Naive thymus-derived CD4-positive, alpha-beta T cell (primary cell): ENCODE results near the gene ANKRD17. TPM values are rescaled to one million over a fixed set of nuclear protein-coding genes. Genes with fewer than 3 reads are reported as not detected.

Experiments
- ATAC-seq: fragments of 150-1000 bp; cut with Tn5 transposase; 2 replicates; pipeline ENCODE4 v1.10.0; 2021; ENCODE audit warnings: mild to moderate bottlenecking, moderate library complexity
- CTCF ChIA-PET: fragments of 350-600 bp; sonication (Branson Sonifier 250); formaldehyde crosslinking; loops from one replicate; lab custom pipeline; 2021; ENCODE audit warnings: antibody characterized with exemption; lab: Charles Lee
- POLR2A ChIA-PET: fragments of 350-600 bp; sonication (Branson Sonifier 250); formaldehyde crosslinking; loops from one replicate; lab custom pipeline; 2021; ENCODE audit warnings: antibody characterized with exemption, inconsistent platforms; lab: Charles Lee
- DNase-seq, 9 donors: peaks; one replicate each; pipeline versions ENCODE4 v3.0.0 to v3.0.0-alpha.2; 2020 to 2022; ENCODE audit warnings: mixed read lengths in 1 of 9
- H3K27ac ChIP-seq: one replicate; pipeline ENCODE4 v1.7.0; 2013; ENCODE audit warnings: mild to moderate bottlenecking, low read depth, low read length, moderate library complexity
- H3K27me3 ChIP-seq, 2 donors: one replicate each; pipeline ENCODE4 v1.7.0; 2013; ENCODE audit warnings: low read length in 2 of 2, mild to moderate bottlenecking in 2 of 2, moderate library complexity in 2 of 2; ENCODE audit not compliant: control insufficient read depth in 2 of 2, insufficient read depth in 2 of 2
- H3K36me3 ChIP-seq, 3 experiments: 1 replicate in 2 of 3; 2 replicates in 1 of 3; pipeline ENCODE4 v1.7.0; 2013; ENCODE audit warnings: low read length in 3 of 3, mild to moderate bottlenecking in 3 of 3, moderate library complexity in 1 of 3; ENCODE audit not compliant: insufficient read depth in 3 of 3, control insufficient read depth in 2 of 3
- H3K4me1 ChIP-seq, 2 donors: one replicate each; pipeline ENCODE4 v1.7.0; 2013; ENCODE audit warnings: low read length in 2 of 2, mild to moderate bottlenecking in 2 of 2, moderate library complexity in 1 of 2; ENCODE audit not compliant: control insufficient read depth in 2 of 2, insufficient read depth in 2 of 2
- H3K4me3 ChIP-seq: 2 replicates; pipeline ENCODE4 v1.7.0; 2013; ENCODE audit warnings: mild to moderate bottlenecking, low read length
- H3K9me3 ChIP-seq, 3 experiments: 1 replicate in 2 of 3; 2 replicates in 1 of 3; pipeline ENCODE4 v1.7.0; 2013; ENCODE audit warnings: low read length in 3 of 3; ENCODE audit not compliant: control insufficient read depth in 2 of 3
- H3K27ac Mint-ChIP-seq, 9 donors: one replicate each; pipeline ENCODE4 v1.8.0; 2020 to 2022; ENCODE audit warnings: mixed read lengths in 9 of 9, mild to moderate bottlenecking in 8 of 9, moderate library complexity in 5 of 9, inconsistent platforms in 2 of 9
- H3K27me3 Mint-ChIP-seq, 5 donors: one replicate each; pipeline ENCODE4 v1.8.0; 2021 to 2022; ENCODE audit warnings: mixed read lengths in 5 of 5, mild to moderate bottlenecking in 1 of 5
- H3K36me3 Mint-ChIP-seq, 5 donors: one replicate each; pipeline ENCODE4 v1.8.0; 2020 to 2022; ENCODE audit warnings: mixed read lengths in 5 of 5, mild to moderate bottlenecking in 3 of 5, inconsistent platforms in 1 of 5
- H3K4me1 Mint-ChIP-seq, 7 donors: one replicate each; pipeline ENCODE4 v1.8.0; 2020 to 2022; ENCODE audit warnings: mixed read lengths in 7 of 7, mild to moderate bottlenecking in 3 of 7, inconsistent platforms in 1 of 7
- H3K4me3 Mint-ChIP-seq, 10 donors: one replicate each; pipeline ENCODE4 v1.8.0; 2020 to 2022; ENCODE audit warnings: mild to moderate bottlenecking in 10 of 10, mixed read lengths in 10 of 10, moderate library complexity in 6 of 10, inconsistent platforms in 2 of 10
- H3K9me3 Mint-ChIP-seq, 11 donors: one replicate each; pipeline ENCODE4 v1.8.0; 2020 to 2022; ENCODE audit warnings: mixed read lengths in 11 of 11, mild to moderate bottlenecking in 4 of 11, inconsistent platforms in 1 of 11, moderate library complexity in 1 of 11
- intact Hi-C, 2 donors: fragments of 100-400 bp; cut with micrococcal nuclease; formaldehyde crosslinking; loops; one replicate each; pipeline ENCODE4 v1.15.1; 2023
- polyA plus RNA-seq, 2 donors: library from polyadenylated mRNA; unstranded; fragments of 300-500 nt; fragmentation: Illumina TruSeq; gene quantifications; one replicate each; pipeline ENCODE4 v1.2.3, GENCODE V29; 2021
- total RNA-seq, 6 experiments: library from RNA in 5 of 6; stranded (reverse) in 5 of 6; gene quantifications; 1 replicate in 5 of 6; 2 replicates in 1 of 6; pipeline ENCODE4 v1.2.3 and lab custom pipeline; 2021 to 2026

The ANKRD17 gene
- total and polyA plus RNA-seq, 7 experiments from 2014 or later, result 13.1 to 67.5 (median 54.8) TPM

GRCh38 chr4:73109493-73109892 is 149.1 kb downstream of the ANKRD17 start:
- POLR2A ChIA-PET, result no interaction called here
- Mint-ChIP-seq H3K4me1 (peaks cover 0 to 9% (median 0%) of the 10 kb centered on the region in 7 donors), H3K27ac (no peak overlapping the region), H3K36me3 (peaks cover 0 to 33% (median 11%) of the 10 kb centered on the region in 5 donors), H3K9me3 (no peaks in the 10 kb centered on the region), H3K4me3 (no peak overlapping the region), H3K27me3 (no peaks in the 10 kb centered on the region)
- Histone ChIP-seq H3K27ac (no peak overlapping the region), H3K9me3 (no peaks in the 10 kb centered on the region), H3K4me1 (no peaks in the 10 kb centered on the region), H3K4me3 (no peak overlapping the region), H3K36me3 (peaks cover 0 to 41% (median 5%) of the 10 kb centered on the region in 3 experiments), H3K27me3 (no peaks in the 10 kb centered on the region)
- CTCF ChIA-PET, result no interaction called here
- DNase-seq (no peak), ATAC-seq (no peak)
- intact Hi-C loops, result loop anchor here in 1 of 2 donors (5.0 kb wide), 1 partner anchor 33 kb away; no protein-coding TSS in a partner anchor

GRCh38 chr4:73104695-73105094 is 153.9 kb downstream of the ANKRD17 start:
- ChIA-PET POLR2A (interaction anchor here (1.0 kb wide), 1 partner anchor 106 kb away, joined by 7 read pairs; no protein-coding TSS in a partner anchor), CTCF (no interaction called here)
- H3K4me3 Mint-ChIP-seq, result no peak overlapping the region
- H3K27ac Mint-ChIP-seq, result no peak overlapping the region
- DNase-seq (no peak), ATAC-seq (no peak)
- Histone ChIP-seq H3K27ac (no peak overlapping the region), H3K27me3 (no peaks in the 10 kb centered on the region), H3K4me1 (no peaks in the 10 kb centered on the region), H3K4me3 (no peak overlapping the region), H3K36me3 (peaks cover 0 to 49% (median 3%) of the 10 kb centered on the region in 3 experiments), H3K9me3 (no peaks in the 10 kb centered on the region)
- peaks cover 4 to 27% (median 10%) of the 10 kb centered on the region in 5 donors for H3K36me3 Mint-ChIP-seq
- peaks cover 0 to 13% (median 1%) of the 10 kb centered on the region in 7 donors for H3K4me1 Mint-ChIP-seq
- intact Hi-C loops, result loop anchor here in 1 of 2 donors (5.0 kb wide), 1 partner anchor 38 kb away; no protein-coding TSS in a partner anchor
- H3K9me3 Mint-ChIP-seq, result no peaks in the 10 kb centered on the region
- no peaks in the 10 kb centered on the region for H3K27me3 Mint-ChIP-seq

GRCh38 chr4:73103799-73104503 is 154.6 kb downstream of the ANKRD17 start:
- CTCF ChIA-PET, result interaction anchor here (0.7 kb wide), 1 partner anchor 153 kb away, joined by 4 read pairs; no protein-coding TSS in a partner anchor
- Histone ChIP-seq H3K9me3 (no peaks in the 10 kb centered on the region), H3K4me1 (no peaks in the 10 kb centered on the region), H3K36me3 (peaks cover 0 to 49% (median 3%) of the 10 kb centered on the region in 3 experiments), H3K27ac (no peak overlapping the region), H3K27me3 (no peaks in the 10 kb centered on the region), H3K4me3 (no peak overlapping the region)
- ATAC-seq, result no peak
- POLR2A ChIA-PET, result interaction anchor here (1.0 kb wide), 1 partner anchor 107 kb away, joined by 7 read pairs; no protein-coding TSS in a partner anchor
- Mint-ChIP-seq H3K9me3 (no peaks in the 10 kb centered on the region), H3K4me1 (peaks cover 0 to 13% (median 1%) of the 10 kb centered on the region in 7 donors), H3K27me3 (no peaks in the 10 kb centered on the region), H3K4me3 (no peak overlapping the region), H3K36me3 (peaks cover 4 to 27% (median 16%) of the 10 kb centered on the region in 5 donors), H3K27ac (peak overlapping the region in 7 of 9 donors; percentile 0 to 89 (median 36))
- no peak for DNase-seq
- intact Hi-C loops, result no loop called here

GRCh38 chr4:73099143-73099542 is 159.5 kb downstream of the ANKRD17 start:
- Mint-ChIP-seq H3K4me3 (no peak overlapping the region), H3K27me3 (no peaks in the 10 kb centered on the region), H3K36me3 (peaks cover 2 to 25% (median 18%) of the 10 kb centered on the region in 5 donors), H3K9me3 (no peaks in the 10 kb centered on the region), H3K27ac (peak overlapping the region in 7 of 9 donors; percentile 4 to 83 (median 54)), H3K4me1 (peaks cover 0 to 3% (median 1%) of the 10 kb centered on the region in 7 donors)
- no peak overlapping the region for H3K4me3 ChIP-seq
- POLR2A ChIA-PET, result no interaction called here
- DNase-seq (no peak), ATAC-seq (no peak)
- no peak overlapping the region for H3K27ac ChIP-seq
- no peaks in the 10 kb centered on the region for H3K4me1 ChIP-seq
- H3K27me3 ChIP-seq, result no peaks in the 10 kb centered on the region
- H3K36me3 ChIP-seq, result peaks cover 4 to 61% (median 9%) of the 10 kb centered on the region in 3 experiments
- CTCF ChIA-PET, result no interaction called here
- H3K9me3 ChIP-seq, result no peaks in the 10 kb centered on the region
- intact Hi-C loops, result no loop called here

- ChIA-PET POLR2A (interaction anchor here (0.7 kb wide), 1 partner anchor 9 kb away, joined by 4 read pairs; no protein-coding TSS in a partner anchor), CTCF (no interaction called here)
- Mint-ChIP-seq H3K36me3 (peaks cover 0 to 24% (median 18%) of the 10 kb centered on the region in 5 donors), H3K4me1 (peaks cover 0 to 1% (median 0%) of the 10 kb centered on the region in 7 donors), H3K27me3 (no peaks in the 10 kb centered on the region), H3K27ac (peak overlapping the region in 5 of 9 donors; percentile 3 to 58 (median 22)), H3K4me3 (no peak overlapping the region), H3K9me3 (no peaks in the 10 kb centered on the region)
- Histone ChIP-seq H3K36me3 (peaks cover 4 to 57% (median 9%) of the 10 kb centered on the region in 3 experiments), H3K4me3 (no peak overlapping the region), H3K27ac (no peak overlapping the region), H3K9me3 (no peaks in the 10 kb centered on the region), H3K4me1 (no peaks in the 10 kb centered on the region), H3K27me3 (no peaks in the 10 kb centered on the region)
- ATAC-seq (no peak), DNase-seq (no peak)
- intact Hi-C loops, result no loop called here
Observed at GRCh38 chr4:73098713-73099112, 159.9 kb downstream of the ANKRD17 start.

- ATAC-seq (no peak), DNase-seq (no peak)
- no peak overlapping the region for H3K4me3 Mint-ChIP-seq
- peaks cover 0 to 1% (median 0%) of the 10 kb centered on the region in 7 donors for H3K4me1 Mint-ChIP-seq
- H3K27ac Mint-ChIP-seq, result peak overlapping the region in 5 of 9 donors; percentile 3 to 58 (median 13)
- Histone ChIP-seq H3K36me3 (peaks cover 4 to 55% (median 8%) of the 10 kb centered on the region in 3 experiments), H3K27ac (no peak overlapping the region), H3K4me1 (no peaks in the 10 kb centered on the region), H3K9me3 (no peaks in the 10 kb centered on the region), H3K27me3 (no peaks in the 10 kb centered on the region), H3K4me3 (no peak overlapping the region)
- H3K36me3 Mint-ChIP-seq, result peaks cover 0 to 24% (median 18%) of the 10 kb centered on the region in 5 donors
- ChIA-PET CTCF (interaction anchor here (0.6 kb wide), 1 partner anchor 9 kb away, joined by 5 read pairs; no protein-coding TSS in a partner anchor), POLR2A (no interaction called here)
- H3K9me3 Mint-ChIP-seq, result no peaks in the 10 kb centered on the region
- intact Hi-C loops, result no loop called here
- H3K27me3 Mint-ChIP-seq, result no peaks in the 10 kb centered on the region
Observed at GRCh38 chr4:73098016-73098415, 160.6 kb downstream of the ANKRD17 start.
